Stomach (tissue), 4 donors: Measurements from ENCODE around the gene NUFIP2.

Experiments used
- EP300 ChIP-seq: sonication (generic); formaldehyde crosslinking; IDR thresholded peaks from one replicate; pipeline ENCODE4 v1.6.1; 2017; ENCODE audit warnings: antibody characterized with exemption
- POLR2A ChIP-seq, 4 donors: fragments of 450-650 bp; IDR thresholded peaks; one replicate each; pipeline ENCODE4 v1.6.1; 2016; ENCODE audit warnings: antibody characterized with exemption in 4 of 4, control low read depth in 2 of 4, mild to moderate bottlenecking in 1 of 4, moderate library complexity in 1 of 4
- POLR2AphosphoS5 ChIP-seq, 3 donors: sonication (generic); formaldehyde crosslinking; IDR thresholded peaks; one replicate each; pipeline ENCODE4 v1.6.1; 2016; ENCODE audit warnings: antibody characterized with exemption in 3 of 3
- TF ChIP-seq, protein P1 (sequence below), 7 experiments: fragments of 450-650 bp in 4 of 7; fragments of 200-600 bp in 3 of 7; sonication (generic) in 3 of 7; IDR thresholded peaks; one replicate each; pipeline ENCODE4 v1.5.1; 2016 to 2019; ENCODE audit warnings: antibody characterized with exemption in 7 of 7, control low read depth in 2 of 7, mild to moderate bottlenecking in 1 of 7

DNA sequence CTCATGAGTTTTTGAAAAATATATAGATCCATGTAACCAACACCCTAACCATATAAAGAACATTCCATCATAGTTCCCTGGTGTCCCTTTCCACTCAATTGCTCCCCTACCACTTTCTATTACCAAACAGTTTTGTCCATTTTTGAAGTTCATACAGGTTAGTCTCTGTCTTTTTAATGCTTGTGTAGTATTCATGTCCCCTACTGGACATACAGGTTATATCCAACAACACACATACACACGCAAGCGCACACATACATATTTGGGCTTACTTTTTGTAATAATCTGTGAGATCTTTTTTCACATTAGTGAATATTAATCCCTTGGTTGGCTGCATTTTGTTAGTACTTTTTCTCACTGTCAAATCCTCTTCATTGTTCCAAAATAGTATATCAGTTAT lies 40.9 kb downstream of the NUFIP2 start:
- TF ChIP-seq POLR2A (IDR thresholded peaks at IDR 0.05): no peak
- TF ChIP-seq, protein P1, sequence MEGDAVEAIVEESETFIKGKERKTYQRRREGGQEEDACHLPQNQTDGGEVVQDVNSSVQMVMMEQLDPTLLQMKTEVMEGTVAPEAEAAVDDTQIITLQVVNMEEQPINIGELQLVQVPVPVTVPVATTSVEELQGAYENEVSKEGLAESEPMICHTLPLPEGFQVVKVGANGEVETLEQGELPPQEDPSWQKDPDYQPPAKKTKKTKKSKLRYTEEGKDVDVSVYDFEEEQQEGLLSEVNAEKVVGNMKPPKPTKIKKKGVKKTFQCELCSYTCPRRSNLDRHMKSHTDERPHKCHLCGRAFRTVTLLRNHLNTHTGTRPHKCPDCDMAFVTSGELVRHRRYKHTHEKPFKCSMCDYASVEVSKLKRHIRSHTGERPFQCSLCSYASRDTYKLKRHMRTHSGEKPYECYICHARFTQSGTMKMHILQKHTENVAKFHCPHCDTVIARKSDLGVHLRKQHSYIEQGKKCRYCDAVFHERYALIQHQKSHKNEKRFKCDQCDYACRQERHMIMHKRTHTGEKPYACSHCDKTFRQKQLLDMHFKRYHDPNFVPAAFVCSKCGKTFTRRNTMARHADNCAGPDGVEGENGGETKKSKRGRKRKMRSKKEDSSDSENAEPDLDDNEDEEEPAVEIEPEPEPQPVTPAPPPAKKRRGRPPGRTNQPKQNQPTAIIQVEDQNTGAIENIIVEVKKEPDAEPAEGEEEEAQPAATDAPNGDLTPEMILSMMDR (IDR thresholded peaks at IDR 0.05): no peak
- TF ChIP-seq POLR2AphosphoS5 (IDR thresholded peaks at IDR 0.05): no peak
- no peak for TF ChIP-seq EP300
